ENCODE results near the gene PAXIP1.

PAXIP1 gene

DNA sequence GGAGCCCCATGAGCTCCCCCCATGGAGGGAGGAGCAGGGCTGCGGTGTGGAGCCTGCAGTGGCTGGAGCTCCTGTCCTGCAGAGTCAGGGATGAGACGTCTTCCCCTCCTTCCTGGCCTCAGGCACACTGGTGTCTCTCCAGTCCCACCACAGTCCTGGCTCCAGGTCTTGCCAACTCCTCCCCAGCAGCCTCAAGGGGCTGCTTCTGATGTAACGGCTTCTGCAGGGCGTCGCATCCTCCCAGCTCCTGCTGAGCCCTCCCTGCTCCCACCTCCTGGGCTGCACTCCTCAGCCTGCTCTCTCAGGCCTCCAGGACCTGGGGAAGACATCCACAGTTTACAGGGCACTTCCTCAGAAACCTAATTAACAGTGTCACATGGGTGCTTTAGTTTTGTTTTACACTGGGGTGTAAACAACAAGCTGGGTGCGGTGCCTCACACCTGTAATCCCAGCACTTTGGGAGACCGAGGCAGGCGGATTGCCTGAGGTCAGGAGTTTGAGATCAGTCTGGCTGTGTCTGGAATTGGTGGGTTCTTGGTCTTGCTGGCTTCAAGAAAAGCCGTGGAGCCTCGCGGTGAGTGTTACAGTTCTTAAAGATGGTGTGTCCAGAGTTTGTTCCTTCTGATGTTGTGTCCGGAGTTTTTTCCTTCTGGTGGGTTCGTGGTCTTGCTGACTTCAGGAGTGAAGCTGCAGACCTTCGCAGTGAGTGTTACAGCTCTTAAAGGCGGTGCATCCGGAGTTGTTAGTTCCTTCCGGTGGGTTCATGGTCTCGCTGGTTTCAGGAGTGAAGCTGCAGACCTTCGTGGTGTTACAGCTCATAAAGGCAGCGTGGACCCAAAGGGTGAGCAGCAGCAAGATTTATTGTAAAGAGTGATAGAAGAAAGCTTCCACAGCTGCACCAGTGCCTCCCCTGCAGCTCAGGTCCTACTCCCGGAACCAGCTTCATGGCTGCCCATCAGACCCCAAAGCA lies 95.0 kb downstream of the PAXIP1 start:
- H3K36me3 ChIP-seq = no peaks in the 10 kb centered on the region
- H3K4me1 ChIP-seq = no peaks in the 10 kb centered on the region
- no peak overlapping the region for H3K4me2 ChIP-seq
- no peak overlapping the region for H3K27ac ChIP-seq
- H3K27me3 ChIP-seq = no peaks in the 10 kb centered on the region
- H3K9ac ChIP-seq = no peak overlapping the region
- H3K9me3 ChIP-seq (replicated peaks in 1 of 11) = peaks cover 0 to 22% (median 12%) of the 10 kb centered on the region in 11 experiments; a peak in 15 of 22 replicates
- TF ChIP-seq Cebpa-rat (IDR thresholded peaks at IDR 0.05) = no peak
- no peak overlapping the region for H3K4me3 ChIP-seq
- H4K20me1 ChIP-seq = no peaks in the 10 kb centered on the region

DNA sequence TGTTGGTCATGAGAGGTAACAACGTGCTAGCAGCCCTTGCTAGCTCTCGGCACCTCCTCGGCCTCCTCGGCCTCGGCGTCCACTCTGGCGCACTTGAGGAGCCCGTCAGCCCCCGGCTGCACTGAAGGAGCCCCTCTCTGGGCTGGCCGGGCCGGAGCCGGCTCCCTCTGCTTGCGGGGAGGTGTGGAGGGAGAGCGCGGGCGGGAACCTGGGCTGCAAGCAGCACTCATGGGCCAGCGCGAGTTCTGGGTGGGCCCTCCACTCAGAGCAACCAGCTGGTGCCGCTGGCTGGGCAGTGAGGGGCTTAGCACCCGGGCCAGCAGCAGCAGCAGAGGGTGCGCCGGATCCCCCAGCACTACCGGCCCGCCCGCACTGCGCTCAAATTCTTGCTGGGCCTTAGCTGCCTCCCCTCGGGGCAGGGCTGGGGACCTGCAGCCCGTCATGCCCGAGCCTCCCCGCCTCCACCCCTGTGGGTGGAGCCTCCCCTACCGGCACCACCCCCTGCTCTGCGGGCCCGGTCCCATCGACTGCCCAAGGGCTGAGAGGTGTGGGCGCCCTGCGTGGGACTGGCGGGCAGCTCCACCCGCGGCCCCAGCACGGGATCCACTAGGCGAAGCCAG lies 96.1 kb downstream of the PAXIP1 start:
- no peak overlapping the region for H3K27ac ChIP-seq
- peaks cover 0 to 22% (median 12%) of the 10 kb centered on the region in 11 experiments; a peak in 15 of 22 replicates for H3K9me3 ChIP-seq (replicated peaks in 1 of 11)
- no peak overlapping the region for H3K4me2 ChIP-seq
- no peaks in the 10 kb centered on the region for H4K20me1 ChIP-seq
- TF ChIP-seq Cebpa-rat (IDR thresholded peaks at IDR 0.05) = no peak
- no peaks in the 10 kb centered on the region for H3K36me3 ChIP-seq
- no peaks in the 10 kb centered on the region for H3K4me1 ChIP-seq
- no peak overlapping the region for H3K4me3 ChIP-seq
- H3K27me3 ChIP-seq = no peaks in the 10 kb centered on the region
- no peak overlapping the region for H3K9ac ChIP-seq

DNA sequence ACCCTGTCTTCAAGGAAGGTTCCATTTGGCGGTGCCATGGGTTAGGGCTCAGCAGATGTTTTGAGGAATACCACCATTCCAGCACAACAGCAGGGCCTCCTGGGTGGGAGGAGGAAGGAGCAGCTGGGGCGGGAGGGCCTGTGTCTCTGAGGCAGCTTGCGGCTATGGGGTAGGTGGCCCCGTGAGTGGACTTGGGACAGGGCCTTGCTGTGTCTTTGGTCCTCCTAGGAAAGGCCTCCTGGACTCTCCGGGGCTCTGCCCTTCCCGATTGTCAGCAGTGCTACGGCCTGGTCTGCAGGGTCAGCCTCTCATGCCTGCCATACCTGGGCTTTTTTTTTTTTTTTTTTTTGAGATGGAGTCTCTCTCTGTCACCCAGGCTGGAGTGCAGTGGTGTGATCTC lies 96.7 kb downstream of the PAXIP1 start:
- no peak for TF ChIP-seq Cebpa-rat (IDR thresholded peaks at IDR 0.05)
- Histone ChIP-seq H3K9ac (no peak overlapping the region), H4K20me1 (no peaks in the 10 kb centered on the region), H3K36me3 (no peaks in the 10 kb centered on the region), H3K27me3 (no peaks in the 10 kb centered on the region), H3K4me1 (no peaks in the 10 kb centered on the region), H3K27ac (no peak overlapping the region), H3K4me2 (no peak overlapping the region), H3K4me3 (no peak overlapping the region), H3K9me3 (replicated peaks in 1 of 11) (peaks cover 0 to 19% (median 12%) of the 10 kb centered on the region in 11 experiments; a peak in 15 of 22 replicates)

DNA sequence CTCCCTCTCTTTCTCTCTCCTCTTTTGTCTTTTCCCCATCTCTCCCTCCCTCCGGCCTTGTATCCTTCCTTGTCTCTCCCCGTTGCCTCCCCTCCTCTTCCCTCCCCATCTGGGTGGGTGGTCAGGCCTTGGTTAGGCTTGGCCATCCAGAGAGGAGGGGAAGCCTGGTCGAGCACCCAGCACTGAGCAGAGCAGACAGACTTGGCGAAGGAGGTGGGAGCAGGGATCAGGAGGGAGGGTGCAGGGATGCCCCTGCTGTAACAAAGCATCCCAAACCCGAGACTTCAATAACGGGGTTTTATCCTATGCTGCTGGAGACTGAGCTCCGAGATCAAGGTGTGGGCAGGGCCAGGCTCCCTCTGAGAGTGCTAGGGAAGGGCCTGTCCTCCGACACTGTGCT lies 97.3 kb downstream of the PAXIP1 start:
- TF ChIP-seq Cebpa-rat (IDR thresholded peaks at IDR 0.05) = no peak
- Histone ChIP-seq H3K27me3 (no peaks in the 10 kb centered on the region), H3K9ac (no peak overlapping the region), H3K4me3 (no peak overlapping the region), H3K4me1 (no peaks in the 10 kb centered on the region), H4K20me1 (no peaks in the 10 kb centered on the region), H3K27ac (no peak overlapping the region), H3K36me3 (no peaks in the 10 kb centered on the region), H3K9me3 (replicated peaks in 1 of 11) (peaks cover 0 to 13% (median 11%) of the 10 kb centered on the region in 11 experiments; a peak in 15 of 22 replicates), H3K4me2 (no peak overlapping the region)

DNA sequence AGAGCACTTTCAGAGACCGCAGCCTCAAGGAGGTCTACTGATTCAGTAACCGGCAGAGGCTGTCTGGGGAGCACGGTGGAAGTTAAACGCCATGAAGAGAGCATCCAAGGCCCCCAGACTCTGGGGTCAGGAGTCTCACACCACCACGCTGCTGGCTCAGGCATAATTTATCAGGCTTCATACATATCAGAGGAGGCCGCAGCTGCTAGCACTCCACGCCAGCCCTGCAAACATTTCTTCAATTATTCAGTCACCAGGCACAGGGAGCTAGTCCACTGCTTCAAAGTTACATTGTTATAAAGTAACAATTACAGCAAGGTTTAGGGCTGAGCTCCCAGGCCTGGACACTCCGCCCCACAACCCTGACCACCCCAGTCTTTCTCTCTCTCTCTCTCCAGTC lies 97.8 kb downstream of the PAXIP1 start:
- Histone ChIP-seq H3K27me3 (no peaks in the 10 kb centered on the region), H3K36me3 (no peaks in the 10 kb centered on the region), H4K20me1 (no peaks in the 10 kb centered on the region), H3K9me3 (replicated peaks in 1 of 11) (peaks cover 0 to 13% (median 11%) of the 10 kb centered on the region in 11 experiments; a peak in 15 of 22 replicates), H3K9ac (no peak overlapping the region), H3K4me3 (no peak overlapping the region), H3K4me1 (no peaks in the 10 kb centered on the region), H3K27ac (no peak overlapping the region), H3K4me2 (no peak overlapping the region)
- no peak for TF ChIP-seq Cebpa-rat (IDR thresholded peaks at IDR 0.05)

DNA sequence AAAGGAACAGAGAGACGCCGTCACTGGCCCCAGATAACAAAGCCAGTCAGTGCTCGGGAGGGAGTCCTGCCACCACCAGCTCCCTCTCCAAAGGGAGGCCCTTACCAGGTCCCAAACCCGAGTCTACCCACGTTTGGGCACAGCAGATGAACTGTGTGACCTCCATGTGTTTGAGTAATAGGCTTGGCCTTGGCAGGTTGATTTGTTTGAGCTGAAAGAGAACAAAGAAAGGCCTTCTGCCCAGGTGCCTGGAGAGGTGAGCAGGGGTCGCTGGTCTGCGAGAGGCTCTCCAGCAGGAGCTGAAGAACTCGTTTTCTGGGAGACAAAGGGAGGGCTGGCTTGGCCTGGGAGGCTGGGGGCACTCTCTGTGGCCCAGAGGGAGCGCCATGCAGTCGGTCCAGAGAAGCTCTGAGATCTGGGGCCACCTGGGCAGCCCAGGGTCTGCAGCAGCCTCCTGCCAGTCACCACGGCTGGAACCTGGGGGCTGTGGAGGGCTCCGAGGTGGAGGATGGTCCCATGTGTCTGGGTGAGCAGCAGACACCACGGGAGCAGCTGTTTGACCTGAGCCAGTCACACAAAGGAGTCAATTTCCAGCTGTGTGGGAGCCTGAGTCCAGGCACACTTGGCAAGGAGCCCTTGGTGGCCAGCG lies 99.7 kb downstream of the PAXIP1 start:
- Histone ChIP-seq H3K9me3 (replicated peaks in 1 of 11) (peaks cover 0 to 13% (median 11%) of the 10 kb centered on the region in 11 experiments; a peak in 15 of 22 replicates), H3K4me3 (no peak overlapping the region), H3K4me2 (no peak overlapping the region), H3K27ac (no peak overlapping the region), H3K27me3 (no peaks in the 10 kb centered on the region), H4K20me1 (no peaks in the 10 kb centered on the region; a peak in 1 of 22 replicates), H3K4me1 (no peaks in the 10 kb centered on the region), H3K36me3 (no peaks in the 10 kb centered on the region), H3K9ac (no peak overlapping the region)
- no peak for TF ChIP-seq Cebpa-rat (IDR thresholded peaks at IDR 0.05)

DNA sequence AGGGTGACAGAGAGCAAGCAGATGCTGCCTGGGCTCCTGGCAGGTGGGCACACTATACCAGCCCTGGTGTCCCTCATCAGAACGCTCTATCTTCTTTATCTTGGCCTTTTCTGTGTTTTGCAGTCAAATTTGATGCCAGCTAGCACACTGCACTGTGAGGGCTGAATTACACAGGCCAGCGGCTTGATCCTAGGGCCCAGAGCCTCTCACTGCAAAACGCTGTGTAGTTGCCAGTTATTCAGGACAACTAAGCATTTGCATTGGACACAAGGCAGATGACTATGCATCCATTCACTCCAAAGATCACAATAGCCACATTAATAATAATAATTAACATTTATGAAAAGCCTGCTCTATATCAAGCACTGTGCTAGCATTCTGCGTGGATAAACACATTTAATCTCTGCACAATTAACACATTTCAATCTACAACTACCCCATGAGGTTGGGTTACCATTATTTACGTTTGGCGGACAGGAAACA lies 100.3 kb downstream of the PAXIP1 start:
- no peaks in the 10 kb centered on the region for H3K36me3 ChIP-seq
- no peak overlapping the region for H3K27ac ChIP-seq
- peaks cover 0 to 12% (median 11%) of the 10 kb centered on the region in 11 experiments; a peak in 15 of 22 replicates for H3K9me3 ChIP-seq (replicated peaks in 1 of 11)
- no peak overlapping the region for H3K4me3 ChIP-seq
- H3K4me2 ChIP-seq = no peak overlapping the region
- H3K27me3 ChIP-seq = no peaks in the 10 kb centered on the region
- H3K4me1 ChIP-seq = no peaks in the 10 kb centered on the region
- no peak overlapping the region for H3K9ac ChIP-seq
- H4K20me1 ChIP-seq = no peaks in the 10 kb centered on the region; a peak in 1 of 22 replicates
- no peak for TF ChIP-seq Cebpa-rat (IDR thresholded peaks at IDR 0.05)

DNA sequence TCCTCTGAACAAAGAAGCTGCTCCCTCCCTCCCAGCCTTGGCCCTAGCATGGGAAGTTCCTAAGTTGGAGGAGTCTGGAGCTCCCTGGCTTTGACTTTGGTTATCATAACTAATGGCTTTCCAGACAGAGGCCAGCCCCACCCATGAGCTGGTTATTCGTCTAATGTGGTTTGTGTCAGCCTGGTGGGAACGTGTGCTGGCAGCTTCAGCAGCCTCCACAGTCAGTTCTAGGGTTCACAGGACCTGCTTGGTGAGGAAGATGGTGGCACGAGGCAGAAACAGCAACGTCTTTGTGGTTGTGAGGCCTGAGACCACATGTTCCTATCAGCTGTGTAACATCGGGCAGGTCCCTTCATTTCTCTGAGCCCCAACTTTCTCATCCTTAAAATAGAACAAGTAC lies 103.1 kb downstream of the PAXIP1 start:
- Histone ChIP-seq H3K36me3 (no peaks in the 10 kb centered on the region), H3K9ac (no peak overlapping the region), H3K4me1 (peaks cover 0 to 15% (median 10%) of the 10 kb centered on the region in 10 experiments; a peak in 17 of 20 replicates), H3K4me3 (no peak overlapping the region), H3K27me3 (no peaks in the 10 kb centered on the region), H3K4me2 (no peak overlapping the region), H3K27ac (no peak overlapping the region), H3K9me3 (replicated peaks in 1 of 11) (no peaks in the 10 kb centered on the region), H4K20me1 (no peaks in the 10 kb centered on the region; a peak in 1 of 22 replicates)
- no peak for TF ChIP-seq Cebpa-rat (IDR thresholded peaks at IDR 0.05)

Data from BLaER1 treated with 17β-estradiol and CSF1 and Interleukin-3, amounts not matched to agents 10 nM and 100 nM (cell line).